Lung microvascular endothelial cell (primary cell): ENCODE results near the gene HOXC13. TPM values are rescaled to one million over a fixed set of nuclear protein-coding genes. Genes with fewer than 3 reads are reported as not detected.

Experiments
- DNase-seq, 2 donors: peaks; one replicate each; pipeline versions ENCODE4 v3.0.0 to v3.0.0-alpha.2; 2010; ENCODE audit warnings: low read depth in 2 of 2
- total RNA-seq: library from RNA; depleted of rRNA; stranded (reverse); fragments of >200 nt; gene quantifications from 2 replicates; pipeline ENCODE4 v1.2.1, GENCODE V29; 2014

The HOXC13 gene
- total RNA-seq, 1 donor from 2014 or later = not detected

DNA sequence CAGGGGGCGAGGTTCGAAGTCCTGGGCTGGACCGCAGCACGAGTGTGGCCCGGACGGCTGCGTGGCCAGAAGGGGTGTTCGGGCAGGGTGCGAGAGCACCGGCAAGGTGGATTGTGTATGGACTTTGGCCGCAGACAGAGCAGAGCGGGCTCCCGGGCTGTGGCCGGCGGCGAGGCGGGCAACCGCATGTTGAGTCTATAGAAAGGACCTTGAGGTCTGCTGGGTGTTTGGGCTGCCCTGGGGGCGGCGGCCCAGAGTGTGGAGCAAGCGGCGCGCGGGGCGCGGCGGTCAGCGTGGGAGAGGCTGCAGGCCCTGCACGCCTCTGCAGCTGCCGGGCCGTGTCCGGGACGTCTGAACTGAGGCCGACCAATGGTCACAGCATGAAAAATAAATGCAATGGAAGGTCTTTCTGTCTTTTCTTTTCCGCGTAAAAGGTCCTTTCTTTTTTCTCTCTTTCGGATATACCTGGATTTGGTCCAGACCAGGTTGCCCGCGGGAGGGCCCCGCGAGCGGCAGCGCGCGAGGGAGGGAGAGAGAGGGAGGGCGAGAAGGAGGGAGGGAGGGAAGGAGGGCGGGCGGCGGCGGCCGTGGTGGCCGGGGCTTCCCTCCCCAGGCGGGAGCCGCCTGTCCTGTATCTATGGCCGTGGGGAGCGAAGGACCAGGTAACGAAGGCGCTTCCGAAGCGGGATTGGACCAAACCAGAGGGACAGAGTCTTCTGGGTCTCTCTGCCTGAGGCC, 55.8 kb downstream of the HOXC13 start:
- DNase-seq = no peak

DNA sequence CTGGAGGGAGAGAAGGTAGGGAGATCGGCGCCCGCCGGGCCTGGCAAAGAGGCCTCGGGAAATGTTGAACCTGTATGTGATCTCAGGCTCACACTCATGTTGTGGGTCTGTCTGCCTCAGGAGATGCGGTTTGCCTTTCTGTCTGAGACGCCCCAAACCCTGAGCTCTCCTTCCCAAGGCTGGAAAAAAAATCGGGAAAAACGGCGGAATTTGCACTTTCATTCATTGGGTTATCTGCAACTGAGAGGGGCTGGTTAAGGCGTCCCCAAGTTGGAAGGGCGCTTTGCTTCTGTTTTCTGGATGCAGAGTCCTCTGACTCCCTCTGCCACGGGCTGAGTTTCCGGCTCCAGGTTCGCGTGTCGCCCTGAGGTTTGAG, 56.4 kb downstream of the HOXC13 start:
- no peak for DNase-seq

DNA sequence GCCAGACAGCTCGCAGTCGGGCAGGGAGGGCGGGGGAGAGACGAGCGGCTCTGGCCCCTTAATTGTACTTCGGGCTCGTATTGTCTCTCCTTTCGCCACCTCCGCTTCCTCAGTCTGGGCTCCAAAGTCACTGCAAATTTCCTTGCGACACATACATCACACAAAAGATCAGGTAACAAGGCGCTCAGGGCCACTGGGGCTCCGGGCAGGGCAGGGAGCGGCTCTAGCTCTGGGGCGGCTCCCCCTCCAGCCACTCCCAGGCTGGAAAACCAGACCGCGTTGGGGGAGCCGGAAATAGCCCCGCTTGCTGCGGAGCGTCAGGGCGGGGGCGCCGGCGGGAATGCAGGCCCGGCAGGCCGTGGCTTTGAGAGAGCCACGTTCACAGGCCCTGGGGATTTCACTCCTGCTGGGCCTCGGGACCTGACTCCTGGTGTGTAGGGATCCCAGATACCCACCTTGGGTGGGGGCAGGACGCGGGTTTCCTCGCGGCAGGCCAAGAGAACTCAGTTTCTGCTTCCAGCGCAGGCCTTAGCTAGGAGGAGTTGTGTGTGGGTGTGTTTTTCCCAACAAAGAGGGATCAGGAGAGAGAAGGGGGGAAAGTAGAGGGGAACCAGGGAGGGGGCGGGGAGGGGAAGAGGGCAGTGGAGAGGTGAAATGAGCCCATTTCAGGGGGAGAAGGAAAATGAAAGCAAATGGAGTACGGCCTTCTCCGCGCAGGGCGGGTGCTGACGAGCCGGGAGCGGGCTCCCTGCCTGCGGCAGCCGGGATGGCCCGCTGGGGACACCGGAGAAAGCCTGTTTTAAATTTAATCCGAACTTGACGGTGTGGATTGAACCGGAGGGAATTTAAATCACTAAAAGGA, 57.0 kb downstream of the HOXC13 start:
- peak; percentile 25 to 33 for DNase-seq

Other genes starting within 250 kb of the HOXC13 start
- gene CALCOCO1, start 211.4 kb upstream of the HOXC13 start, total RNA-seq = 47.3 and 77.8 TPM in 2 replicates
- not detected in 2 replicates for gene CISTR, start 186.9 kb upstream of the HOXC13 start, total RNA-seq
- gene HOXC12, start 16.1 kb downstream of the HOXC13 start, total RNA-seq = not detected in 2 replicates
- not detected in 2 replicates for gene HOXC11, start 34.3 kb downstream of the HOXC13 start, total RNA-seq
- not detected in 2 replicates for gene HOTAIR, start 36.1 kb downstream of the HOXC13 start, total RNA-seq
- not detected in 2 replicates for gene HOXC10, start 46.3 kb downstream of the HOXC13 start, total RNA-seq
- gene HOXC9, start 61.3 kb downstream of the HOXC13 start, total RNA-seq = 0.22 TPM in 1 of 2 replicates, not detected in the other
- not detected in 2 replicates for gene HOXC8, start 70.2 kb downstream of the HOXC13 start, total RNA-seq
- not detected in 2 replicates for gene HOXC6, start 89.6 kb downstream of the HOXC13 start, total RNA-seq
- gene HOXC5, start 94.2 kb downstream of the HOXC13 start, total RNA-seq = not detected in 2 replicates
- gene HOXC4, start 115.0 kb downstream of the HOXC13 start, total RNA-seq = not detected in 2 replicates